HFF-Myc (cell line): ENCODE measurements around the gene C14orf93.
"Not testable (repeated sequence)": the region's sequence is repeated elsewhere in the genome, so short reads cannot be mapped to it uniquely, and the experiment has no call there.

Source experiments
- DNase-seq: peaks from one replicate; pipeline ENCODE4 v3.0.0-alpha.2; 2011; ENCODE audit warnings: low read depth; ENCODE audit errors: extremely low read depth
- H3K4me3 ChIP-seq: replicated peaks from 2 replicates; pipeline ENCODE4 v1.5.1; 2011; ENCODE audit warnings: low read depth, mild to moderate bottlenecking, control low read depth, low read length
- CTCF ChIP-seq: IDR thresholded peaks from 2 replicates; pipeline ENCODE4 v1.5.1; 2012; ENCODE audit warnings: mild to moderate bottlenecking, low read depth, low read length, control low read depth; ENCODE audit errors: missing control alignments

C14orf93 gene

GRCh38 chr14:23018107-23018506 lies 8.2 kb upstream of the C14orf93 start:
- no peak for TF ChIP-seq CTCF
- DNase-seq, result no peak
- no peak overlapping the region for H3K4me3 ChIP-seq

GRCh38 chr14:23017091-23017490 lies 7.1 kb upstream of the C14orf93 start:
- DNase-seq, result no peak
- TF ChIP-seq CTCF, result no peak
- no peak overlapping the region for H3K4me3 ChIP-seq

- TF ChIP-seq CTCF, result no peak
- H3K4me3 ChIP-seq, result no peak overlapping the region
- DNase-seq, result no peak
Measured at GRCh38 chr14:23015618-23016017, 5.7 kb upstream of the C14orf93 start.

- DNase-seq, H3K4me3 ChIP-seq: not testable (repeated sequence)
Measured at GRCh38 chr14:23013749-23014054, 3.8 kb upstream of the C14orf93 start.

- no peak overlapping the region for H3K4me3 ChIP-seq
- TF ChIP-seq CTCF, result no peak
- DNase-seq, result no peak
Measured at GRCh38 chr14:23013054-23013748, 3.3 kb upstream of the C14orf93 start.

- H3K4me3 ChIP-seq, result peak overlapping the region; percentile 41
- no peak for DNase-seq
Measured at GRCh38 chr14:23009483-23009938, 432 bp downstream of the C14orf93 start.

GRCh38 chr14:23008831-23009230 lies 1.1 kb downstream of the C14orf93 start:
- no peak for TF ChIP-seq CTCF
- peak; percentile 38 for DNase-seq
- 0 out of 2 replicates have a peak overlapping the region, but pooled peaks have one; percentile 1 for H3K4me3 ChIP-seq

More at GRCh38 chr14:23009483-23009938, 432 bp downstream of the C14orf93 start:
- no peak for TF ChIP-seq CTCF
